WTC11 (cell line): ENCODE data around the gene FAM131C.

Experiments
- SOX15 ChIP-seq: fragments of 250-450 bp; sonication (Bioruptor Pico); IDR thresholded peaks from 2 replicates; pipeline ENCODE4 v1.9.0; 2021; ENCODE audit warnings: mild to moderate bottlenecking
- TF ChIP-seq, protein P1 (sequence below): fragments of 200-600 bp; IDR thresholded peaks from 2 replicates; pipeline ENCODE4 v1.8.0; 2022; ENCODE audit warnings: antibody characterized with exemption

DNA sequence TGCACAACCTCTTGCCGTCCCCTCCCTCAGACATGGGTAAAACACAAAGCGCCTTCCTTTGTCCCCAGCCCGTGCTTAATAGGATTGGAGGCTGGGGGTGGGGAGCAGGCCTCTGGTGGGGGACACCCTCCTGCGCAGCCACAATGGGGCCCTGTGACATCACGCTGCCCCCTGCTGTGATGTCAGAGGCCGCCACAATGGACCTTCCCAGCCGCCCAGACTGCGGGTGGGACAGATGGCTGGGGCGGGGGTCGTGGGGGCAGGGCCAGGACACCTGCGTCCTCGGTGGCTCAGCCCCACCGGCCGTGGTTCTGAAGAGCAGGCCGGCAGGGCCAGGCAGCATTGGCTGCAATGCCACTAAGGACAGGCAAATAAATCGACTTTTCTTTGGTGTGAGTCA, 42.6 kb upstream of the FAM131C start:
- no peak for TF ChIP-seq SOX15
- TF ChIP-seq, protein P1, sequence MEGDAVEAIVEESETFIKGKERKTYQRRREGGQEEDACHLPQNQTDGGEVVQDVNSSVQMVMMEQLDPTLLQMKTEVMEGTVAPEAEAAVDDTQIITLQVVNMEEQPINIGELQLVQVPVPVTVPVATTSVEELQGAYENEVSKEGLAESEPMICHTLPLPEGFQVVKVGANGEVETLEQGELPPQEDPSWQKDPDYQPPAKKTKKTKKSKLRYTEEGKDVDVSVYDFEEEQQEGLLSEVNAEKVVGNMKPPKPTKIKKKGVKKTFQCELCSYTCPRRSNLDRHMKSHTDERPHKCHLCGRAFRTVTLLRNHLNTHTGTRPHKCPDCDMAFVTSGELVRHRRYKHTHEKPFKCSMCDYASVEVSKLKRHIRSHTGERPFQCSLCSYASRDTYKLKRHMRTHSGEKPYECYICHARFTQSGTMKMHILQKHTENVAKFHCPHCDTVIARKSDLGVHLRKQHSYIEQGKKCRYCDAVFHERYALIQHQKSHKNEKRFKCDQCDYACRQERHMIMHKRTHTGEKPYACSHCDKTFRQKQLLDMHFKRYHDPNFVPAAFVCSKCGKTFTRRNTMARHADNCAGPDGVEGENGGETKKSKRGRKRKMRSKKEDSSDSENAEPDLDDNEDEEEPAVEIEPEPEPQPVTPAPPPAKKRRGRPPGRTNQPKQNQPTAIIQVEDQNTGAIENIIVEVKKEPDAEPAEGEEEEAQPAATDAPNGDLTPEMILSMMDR, result no peak
